CD4-positive, alpha-beta T cell treated with Interleukin-4 for 4 hours (primary cell): ENCODE results near the gene RAB11FIP4.

Source experiments
- DNase-seq: peaks from one replicate; pipeline ENCODE4 v3.0.0-alpha.2; 2020

Gene RAB11FIP4

DNA sequence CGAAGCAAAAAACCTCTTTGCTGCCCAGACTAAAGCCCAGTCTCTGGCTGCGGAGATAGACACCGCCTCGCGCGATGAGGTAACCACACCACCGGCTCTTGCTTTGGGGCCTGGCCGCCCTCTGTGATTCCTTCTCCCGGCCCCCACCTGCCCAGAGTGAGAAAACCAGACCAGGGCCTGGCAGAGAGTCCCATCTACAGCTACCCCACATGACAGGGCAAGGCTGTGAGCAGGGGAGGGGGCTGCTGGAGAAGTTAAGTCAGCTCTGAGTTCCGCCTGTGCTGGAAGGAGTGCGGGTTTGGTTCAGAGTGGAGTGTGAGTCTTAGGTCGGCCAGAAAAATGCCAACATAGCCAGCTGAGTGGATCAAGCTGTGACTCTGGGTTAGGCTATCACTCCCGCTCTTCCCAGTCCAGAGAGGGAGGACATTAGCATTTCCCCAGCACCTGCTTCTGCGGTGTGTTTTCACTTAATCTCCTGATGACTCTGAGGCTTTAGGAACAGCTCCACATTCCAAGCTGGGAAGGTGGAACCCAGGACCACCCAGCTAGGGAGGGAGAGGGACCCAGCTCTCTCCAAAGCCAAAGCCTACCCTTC, 139.0 kb downstream of the RAB11FIP4 start:
- no peak for DNase-seq

DNA sequence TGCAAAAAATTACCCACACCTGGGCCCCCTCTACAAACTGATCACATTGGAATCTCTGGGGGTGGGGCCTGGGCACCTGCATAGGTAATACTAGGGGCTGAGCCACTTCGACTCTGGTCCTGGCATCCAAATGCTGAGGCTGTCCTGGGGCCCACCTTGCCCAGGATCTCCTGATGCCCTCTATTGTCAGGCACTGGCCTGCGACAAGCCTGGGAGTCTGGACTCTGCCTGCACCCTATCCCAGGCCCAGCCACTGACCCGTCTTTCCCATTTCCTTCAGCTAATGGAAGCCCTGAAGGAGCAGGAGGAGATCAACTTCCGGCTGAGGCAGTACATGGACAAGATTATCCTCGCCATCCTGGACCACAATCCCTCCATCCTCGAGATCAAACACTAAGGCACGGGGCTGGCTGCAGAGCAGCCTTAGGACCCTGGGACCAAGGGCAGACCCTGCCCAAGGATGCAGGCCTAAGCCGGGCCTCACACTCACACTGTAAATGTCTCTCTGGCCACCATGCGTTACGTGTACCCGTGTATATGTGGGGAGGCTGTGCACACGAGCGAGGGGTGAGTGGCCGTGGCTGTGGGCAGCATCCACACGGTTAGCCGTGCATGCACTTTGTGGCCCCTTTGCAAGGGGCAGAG, 140.0 kb downstream of the RAB11FIP4 start:
- no peak for DNase-seq

DNA sequence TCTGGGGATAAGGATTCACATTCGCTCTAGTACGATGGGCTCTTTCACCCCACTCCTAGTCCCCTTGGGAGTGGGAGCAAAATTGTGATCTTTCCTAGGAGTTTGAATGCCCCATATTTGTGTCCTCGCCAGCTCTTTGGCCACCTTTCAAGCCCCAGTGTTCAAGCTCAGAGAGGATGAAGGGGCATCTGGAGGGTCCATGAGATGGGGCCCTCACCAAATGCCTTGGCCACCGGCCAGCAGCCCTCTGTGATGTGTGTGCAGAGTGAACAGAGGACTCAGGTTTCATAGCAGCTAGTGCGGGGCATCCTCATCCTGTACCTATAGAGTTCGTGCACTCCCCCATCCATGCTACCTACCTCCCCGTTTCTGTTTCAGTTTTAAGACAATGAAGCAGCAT, 140.6 kb downstream of the RAB11FIP4 start:
- no peak for DNase-seq

DNA sequence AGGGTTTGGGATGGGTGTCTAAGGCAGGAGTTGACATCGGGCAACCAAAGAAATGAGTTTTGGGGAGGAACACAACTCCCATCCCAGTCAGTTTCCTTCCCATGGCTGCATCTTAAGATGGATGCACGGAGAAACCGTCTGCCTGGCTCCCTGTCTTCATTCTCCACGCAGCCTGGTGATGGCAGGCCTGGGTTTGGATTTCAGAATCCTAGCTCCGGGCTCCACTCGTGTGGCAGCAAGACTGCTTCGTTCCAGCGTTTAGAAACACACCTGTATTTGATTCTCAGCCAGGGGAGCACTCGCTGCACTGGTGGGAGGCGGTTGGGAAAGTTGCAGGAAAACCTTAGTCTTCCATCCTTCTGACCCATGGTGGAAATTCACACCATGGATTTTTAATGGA, 141.1 kb downstream of the RAB11FIP4 start:
- no peak for DNase-seq

DNA sequence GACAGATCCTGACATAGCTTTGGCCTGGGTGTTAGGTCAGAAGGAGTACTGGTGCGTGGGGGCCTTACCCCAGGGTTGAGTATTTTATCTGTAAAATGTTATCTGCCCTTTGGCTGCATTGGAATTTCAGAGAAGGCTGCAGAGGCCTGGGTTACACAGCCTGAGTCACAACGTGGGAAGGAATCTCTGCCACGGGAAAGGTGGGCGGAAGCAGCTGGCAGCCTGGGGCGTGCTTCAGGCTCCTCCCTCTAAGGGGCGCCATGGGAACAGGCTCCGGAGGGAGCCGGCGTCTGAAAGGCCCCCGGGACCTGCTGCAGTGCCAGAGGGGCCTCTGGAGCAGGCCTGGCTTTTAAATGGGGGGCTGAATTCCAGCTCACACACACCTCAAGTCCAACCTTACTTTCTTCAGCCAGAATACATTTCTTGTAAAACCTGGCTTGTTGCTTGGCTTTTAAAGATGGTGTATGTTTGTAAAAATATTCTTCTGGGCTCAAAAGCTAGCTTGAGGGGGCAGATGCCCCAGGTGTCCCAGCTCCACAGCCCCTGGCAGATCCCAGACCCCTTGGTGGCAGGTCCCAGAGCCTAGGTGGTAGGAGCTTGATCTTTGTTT, 142.2 kb downstream of the RAB11FIP4 start:
- no peak for DNase-seq

DNA sequence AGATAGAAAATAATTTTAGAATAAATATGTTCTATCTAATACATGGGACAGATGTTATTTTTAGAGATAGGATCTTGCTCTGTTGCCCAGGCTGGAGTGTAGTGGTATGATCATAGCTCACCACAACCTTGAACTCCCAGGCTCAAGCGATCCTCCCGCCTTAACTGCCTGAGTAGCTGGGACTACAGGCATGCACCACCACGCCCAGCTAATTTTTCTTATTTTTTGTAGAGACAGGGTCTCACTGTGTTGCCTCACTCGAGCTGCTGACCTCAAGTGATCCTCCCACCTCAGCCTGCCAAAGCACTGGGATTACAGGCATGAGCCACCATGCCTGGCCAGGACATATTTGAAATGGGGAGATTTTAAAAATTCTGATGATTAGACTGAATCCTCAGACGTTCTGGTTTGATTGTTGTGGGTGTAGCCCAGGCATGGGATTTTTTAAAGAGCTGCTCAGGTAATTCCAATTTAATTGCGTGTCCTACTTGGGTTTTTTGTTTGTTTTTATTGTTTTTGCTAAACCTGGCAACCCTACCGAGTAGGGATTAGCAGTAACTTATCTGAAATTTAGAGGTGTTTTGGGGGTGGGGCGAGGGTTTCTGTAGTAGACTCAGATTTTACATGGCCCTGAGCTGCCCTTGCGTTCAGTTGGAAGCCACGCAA, 142.9 kb downstream of the RAB11FIP4 start:
- no peak for DNase-seq

DNA sequence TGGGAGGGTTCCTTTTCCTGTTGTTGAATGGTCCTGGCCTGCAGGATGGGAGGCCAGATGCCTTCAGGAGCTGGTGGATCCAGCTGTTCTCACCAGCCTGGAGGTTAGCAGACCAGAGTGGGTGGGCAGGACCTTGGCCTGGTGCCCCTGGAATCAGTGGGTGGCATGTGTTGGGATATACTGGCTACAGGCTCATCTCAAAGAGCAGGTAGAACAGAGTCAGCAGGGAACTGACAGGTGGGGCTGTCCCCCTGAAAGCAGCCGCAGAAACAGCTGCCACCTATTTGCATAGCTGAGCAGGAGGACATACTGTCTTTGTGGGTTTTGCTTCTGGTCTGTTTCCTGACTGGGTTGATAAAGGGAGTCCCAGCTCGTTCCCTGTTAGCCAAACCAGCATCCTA, 144.1 kb downstream of the RAB11FIP4 start:
- no peak for DNase-seq

DNA sequence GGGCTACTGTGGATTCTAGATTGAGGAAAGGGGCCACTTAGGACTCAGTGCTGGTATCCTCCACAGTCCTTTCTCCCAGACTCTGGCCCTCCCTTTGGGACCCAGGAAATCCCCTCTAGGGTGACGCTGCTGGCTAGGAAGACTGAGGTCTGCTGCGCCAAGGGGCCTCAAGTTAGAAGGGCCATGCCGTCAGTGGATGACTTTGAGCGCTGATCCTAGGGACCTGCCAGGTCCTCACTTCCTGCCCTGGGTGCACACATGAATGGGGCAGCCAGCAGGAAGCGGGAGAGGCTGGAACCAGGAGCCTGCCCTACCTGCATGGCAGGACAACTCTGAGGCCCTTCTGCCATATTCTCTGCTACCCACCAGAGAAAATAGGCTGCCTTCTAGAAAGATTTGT, 145.0 kb downstream of the RAB11FIP4 start:
- no peak for DNase-seq

DNA sequence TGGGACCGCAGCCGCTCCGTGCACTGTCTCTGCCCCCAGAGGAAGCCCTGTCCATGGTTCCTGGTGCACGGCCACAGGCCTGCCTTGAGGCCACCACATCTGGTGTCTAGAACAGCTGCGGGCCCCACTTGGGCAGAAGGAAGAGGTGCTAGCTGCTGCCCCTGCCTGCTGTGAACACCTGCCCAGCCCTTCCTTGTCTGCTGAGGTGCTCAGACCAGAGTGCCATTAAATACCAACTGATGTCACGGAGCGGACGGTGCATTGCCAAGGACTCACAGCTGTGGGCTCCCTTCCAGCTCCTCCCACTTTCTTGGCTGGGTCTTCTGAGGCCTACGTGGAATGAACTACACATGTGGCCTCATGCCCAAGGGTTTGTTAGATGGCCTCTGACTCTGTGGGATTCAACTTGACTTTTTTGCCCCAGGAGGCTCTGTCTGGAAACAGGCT, 146.1 kb downstream of the RAB11FIP4 start:
- DNase-seq, result no peak

DNA sequence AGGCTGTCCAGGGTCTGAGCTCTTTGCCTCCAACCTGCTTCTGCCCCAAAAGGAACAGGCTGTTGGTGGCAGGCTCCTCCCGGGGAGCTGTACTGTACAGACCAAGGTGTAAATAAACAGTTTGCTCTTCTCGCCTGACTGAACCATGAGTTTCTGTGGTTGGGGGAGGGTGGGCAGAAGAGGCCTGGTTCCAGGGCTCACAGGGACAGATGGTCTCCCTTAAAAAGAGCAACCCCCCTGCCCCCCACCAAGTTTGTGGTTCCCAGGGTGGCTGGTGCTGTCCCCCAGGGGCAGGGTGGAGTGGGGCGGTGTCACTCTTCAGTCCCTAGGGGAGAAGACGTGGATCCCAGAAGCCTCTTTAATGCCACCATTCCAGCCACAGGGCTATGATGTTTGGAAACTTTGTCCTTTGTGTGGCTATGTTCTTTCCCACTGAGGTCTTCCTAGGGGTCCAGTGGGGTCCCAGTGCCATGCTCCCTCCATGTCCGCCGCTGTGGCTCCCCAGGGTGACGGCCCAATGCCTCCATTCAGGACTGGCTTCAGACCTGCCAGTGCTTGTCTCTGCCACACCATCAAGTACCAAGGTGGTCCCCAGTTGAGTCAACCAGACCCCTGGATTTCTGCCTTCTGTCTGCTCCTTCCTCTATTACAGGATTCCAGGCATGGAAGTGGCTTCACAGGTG, 146.7 kb downstream of the RAB11FIP4 start:
- no peak for DNase-seq

DNA sequence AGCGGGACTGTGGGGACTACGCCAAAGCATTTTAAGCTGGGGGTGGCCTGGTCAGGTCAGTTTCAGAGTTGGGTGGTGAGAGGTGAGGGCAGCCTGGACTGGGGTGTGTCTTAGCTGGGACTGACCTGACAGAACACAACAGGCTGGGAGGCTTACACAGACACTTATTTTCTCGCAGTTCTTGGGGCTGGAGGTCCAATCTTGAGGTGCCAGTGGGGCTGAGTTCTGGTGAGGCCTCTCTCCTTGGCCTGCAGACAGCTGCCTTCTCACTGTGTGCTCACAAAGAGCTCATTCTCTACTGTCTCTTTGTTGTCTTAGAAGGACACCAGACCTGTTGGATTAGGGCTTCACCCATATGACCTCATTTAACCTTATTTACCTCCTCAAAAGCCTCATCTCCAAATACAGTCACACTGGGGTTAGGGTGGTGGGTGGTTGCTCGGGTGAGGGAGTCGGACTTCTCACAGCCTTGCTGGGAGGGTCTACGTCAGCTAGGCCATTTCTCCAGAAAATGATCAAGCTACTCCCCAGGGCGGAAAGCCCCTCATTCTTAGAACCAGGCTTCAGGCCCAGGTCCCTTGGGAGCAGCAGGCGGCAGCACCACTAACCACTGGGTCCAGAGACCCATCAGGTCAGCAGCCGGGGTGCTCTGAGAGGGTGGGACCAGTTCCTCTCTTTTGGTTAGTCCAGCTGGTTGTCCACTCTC, 149.3 kb downstream of the RAB11FIP4 start:
- no peak for DNase-seq

DNA sequence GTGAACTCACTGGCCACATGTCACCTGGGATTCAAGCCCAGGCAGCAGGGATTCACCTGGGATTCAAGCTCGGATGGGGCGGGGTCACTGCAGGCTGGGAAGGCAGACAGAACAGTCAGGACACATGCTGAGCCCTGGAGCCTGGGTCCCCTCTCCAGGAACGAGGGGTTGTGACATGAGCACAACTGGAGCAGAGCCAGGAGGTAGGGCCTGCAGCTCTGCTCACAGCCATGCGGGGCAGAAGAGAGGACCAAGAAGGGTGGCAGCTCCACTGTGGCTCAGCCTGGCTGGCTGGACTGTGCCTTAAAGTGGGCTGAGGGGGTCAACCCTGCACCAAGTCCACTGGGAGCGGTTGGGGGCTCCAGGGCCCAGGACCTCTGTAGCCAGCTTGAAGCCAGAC, 150.1 kb downstream of the RAB11FIP4 start:
- no peak for DNase-seq

DNA sequence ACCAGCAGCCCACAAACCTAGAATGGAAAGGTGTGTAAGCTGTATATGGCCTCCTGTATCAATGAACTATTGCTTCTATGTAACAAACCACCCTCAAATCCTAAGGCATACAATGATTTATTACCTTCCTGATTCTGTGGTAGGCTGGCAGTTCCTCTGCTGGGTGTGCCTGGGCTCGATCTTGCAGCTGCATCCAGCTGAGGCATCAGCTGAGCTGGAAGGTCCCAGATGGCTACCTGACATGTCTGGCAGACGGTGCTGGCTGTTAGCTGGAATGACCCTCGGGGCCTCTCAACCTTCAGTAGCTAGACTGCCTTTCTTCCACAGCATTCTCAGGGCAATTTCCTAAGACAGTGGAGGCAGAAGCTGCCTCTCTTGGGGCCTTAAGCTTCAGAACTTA, 152.7 kb downstream of the RAB11FIP4 start:
- no peak for DNase-seq

DNA sequence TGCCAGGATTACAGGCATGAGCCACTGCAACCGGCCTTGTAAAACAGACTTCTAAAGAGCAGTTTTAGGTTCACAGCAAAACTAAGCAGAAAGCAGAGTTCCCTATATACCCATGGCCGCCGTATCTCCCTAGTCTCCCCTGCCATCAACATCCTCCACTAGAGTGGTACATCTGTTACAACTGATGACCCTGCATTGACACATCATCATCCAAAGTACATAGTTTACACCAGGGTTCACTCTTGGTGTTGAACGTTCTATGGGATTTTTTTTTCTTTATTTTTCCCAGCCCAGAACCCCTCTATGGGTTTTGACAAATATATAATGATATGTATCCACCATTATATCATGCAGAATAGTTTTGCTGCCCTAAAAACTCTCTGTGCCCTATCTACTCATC, 155.2 kb downstream of the RAB11FIP4 start:
- DNase-seq, result no peak

DNA sequence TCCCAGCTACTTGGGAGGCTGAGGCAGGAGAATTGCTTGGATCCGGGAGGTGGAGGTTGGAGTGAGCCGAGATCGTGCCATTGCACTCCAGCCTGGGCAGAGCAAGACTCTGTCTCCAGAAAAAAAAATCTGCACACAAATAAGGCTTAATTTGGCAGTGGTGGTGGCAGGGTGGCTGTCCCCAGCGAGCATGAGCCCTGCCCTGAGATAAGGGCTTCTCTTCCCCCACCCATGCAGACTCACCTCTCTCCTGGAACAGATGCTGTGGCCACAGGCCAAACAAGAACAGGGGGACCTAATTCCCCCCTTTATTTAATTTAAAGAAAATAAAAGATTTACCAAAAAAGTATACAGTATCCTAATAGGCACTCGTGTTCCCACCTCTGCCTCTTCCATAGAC, 157.2 kb downstream of the RAB11FIP4 start:
- DNase-seq, result no peak

DNA sequence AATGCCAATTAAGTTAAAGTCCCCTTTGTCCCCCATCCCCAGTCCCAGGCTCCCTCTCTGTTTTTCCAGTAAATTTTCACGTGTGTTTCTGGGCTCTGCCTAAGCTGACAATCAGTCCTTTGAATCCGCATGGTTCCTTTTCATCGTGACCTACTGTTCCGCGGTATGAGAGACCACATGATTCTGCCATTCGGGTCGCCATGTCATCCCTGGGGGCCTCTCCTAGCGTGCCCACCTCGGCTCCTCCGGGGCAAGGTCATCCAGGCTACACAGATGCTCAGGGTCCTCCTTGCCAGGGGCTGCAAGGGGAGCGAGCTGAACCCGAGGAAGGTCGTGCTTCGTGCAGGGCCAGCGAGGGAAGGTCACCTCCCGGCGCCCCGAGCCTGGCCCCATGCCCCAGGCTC, 157.6 kb downstream of the RAB11FIP4 start:
- DNase-seq, result no peak

DNA sequence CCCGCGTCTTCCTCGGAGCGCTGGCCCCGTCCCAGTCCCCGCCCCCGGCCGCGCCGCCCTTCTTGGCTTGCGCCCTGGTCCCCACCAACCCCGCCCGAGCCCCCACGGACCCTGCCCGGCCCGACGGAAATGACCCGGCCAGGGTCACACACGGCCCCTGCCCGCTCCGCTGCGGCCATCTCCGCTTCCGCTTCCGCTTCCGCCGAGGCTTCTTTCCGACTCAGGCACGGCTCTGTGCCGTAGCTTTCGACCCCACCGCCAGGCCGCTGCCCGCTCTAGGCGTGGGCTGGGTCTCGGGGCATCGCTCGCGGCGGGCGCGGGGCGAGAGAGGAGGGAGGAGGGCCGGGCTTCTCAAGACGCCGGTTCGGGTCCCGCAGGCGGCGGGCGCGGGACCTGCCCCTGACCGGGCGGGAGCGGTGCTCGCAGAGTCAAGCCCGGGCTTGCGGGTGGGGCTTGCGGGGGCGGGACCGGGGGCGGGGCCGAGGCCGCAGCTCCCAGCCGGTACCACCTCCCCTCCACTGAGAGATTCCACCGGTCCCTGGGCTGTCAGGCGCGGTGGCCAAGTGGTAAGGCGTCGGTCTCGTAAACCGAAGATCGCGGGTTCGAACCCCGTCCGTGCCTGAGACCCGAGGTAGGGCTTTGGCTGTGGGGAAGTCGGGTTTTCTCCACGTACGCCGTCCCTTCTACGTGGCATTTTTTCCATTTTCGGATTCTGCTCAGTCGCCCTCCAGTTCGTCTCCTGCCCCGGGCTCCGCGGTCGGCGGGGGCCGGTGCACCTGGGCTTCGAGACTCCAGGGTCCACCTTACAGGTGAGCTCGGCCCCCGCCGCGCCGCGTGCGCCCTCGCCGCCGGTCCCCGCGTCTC, 158.3 kb downstream of the RAB11FIP4 start:
- peak; percentile 88 for DNase-seq

DNA sequence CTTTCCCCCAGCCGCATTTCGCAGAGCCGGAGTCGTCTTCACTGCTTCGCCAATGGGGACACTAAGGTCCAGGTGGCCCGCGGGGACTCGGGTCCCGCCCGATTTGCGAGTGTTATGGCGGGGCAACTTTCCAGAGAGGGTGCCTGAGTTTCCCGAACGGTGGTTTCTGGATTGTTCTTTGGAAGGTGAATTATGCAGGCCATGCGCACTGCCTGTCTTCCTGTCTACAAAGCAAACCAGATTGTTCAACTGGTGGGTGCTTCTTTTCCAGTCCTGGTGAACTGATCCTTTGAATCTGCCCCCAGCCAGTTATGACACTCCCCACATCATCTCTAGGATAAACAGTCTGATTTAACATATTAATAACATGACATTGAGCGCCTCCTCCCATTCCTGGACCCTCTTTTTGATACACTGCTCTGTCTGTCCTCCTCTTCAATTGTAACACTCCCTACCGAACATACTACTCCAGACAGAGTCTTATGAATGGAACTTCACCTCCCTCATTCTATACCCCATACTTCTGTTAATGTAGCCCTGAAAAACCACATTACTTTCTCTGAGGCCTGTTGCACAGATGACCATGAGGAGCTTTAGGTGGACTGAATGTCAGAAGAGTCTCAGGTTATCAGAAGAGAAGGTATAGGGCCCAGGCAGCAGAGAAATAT, 159.0 kb downstream of the RAB11FIP4 start:
- no peak for DNase-seq

DNA sequence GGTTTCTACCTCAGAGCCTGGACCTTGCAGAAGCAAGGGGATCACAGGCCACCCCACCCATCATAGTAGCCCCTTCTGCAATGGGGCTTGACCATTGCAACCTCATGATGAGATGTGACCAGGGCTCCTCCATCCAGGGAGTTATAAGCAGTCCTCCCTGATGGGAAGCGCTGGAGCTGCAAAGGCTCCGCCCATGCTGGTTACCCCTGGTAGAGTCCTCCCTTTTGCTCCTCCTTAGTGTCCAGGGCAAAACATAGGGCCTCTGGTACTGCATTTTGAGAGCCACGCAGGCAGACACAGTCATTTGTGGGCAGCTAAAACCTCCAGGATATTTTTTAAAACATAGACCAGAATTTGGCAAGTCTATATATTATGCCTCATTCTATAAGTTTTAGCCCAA, 161.1 kb downstream of the RAB11FIP4 start:
- no peak for DNase-seq

DNA sequence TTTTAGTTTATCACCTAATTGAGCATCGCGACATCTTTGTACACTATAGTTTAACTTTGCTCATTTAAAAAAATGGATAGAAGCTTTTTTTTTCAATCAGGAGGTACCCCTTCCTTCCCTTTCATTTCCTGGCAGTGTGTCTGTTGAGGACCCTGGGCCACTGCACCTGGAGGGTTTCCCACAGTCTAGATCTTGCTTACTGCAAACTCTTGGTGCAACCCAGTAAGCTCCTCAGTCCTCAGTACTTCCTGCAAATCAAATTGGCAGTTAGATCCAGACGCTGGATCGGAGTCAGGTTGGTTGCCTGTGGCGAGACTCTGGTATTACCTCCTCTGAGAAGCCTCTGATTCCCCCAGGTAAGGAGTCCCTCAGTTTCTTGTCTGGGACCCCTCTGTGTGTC, 162.0 kb downstream of the RAB11FIP4 start:
- DNase-seq, result no peak

DNA sequence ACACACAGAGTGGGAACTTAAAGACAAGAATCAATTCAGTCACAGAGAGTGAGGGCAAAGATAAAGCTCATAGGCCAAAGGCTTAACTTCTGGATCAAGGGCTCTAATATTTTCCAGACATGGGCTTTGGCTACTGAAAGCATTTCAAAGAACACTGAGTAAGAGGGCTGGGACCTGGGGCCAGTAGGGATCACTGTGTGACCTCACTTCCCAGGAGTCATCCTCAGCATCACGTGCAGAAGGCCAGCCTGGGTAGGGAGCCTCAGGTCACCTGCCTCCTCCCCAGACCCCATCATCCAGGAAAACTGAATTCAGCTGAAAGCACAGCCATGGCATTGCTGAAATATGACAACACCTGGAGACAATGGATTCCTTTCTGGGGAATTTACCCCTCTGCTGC, 163.5 kb downstream of the RAB11FIP4 start:
- DNase-seq, result no peak
